Thyroid gland (tissue), 4 donors: ENCODE measurements around the gene FBXW10B.
"Not testable (repeated sequence)": the region's sequence is repeated elsewhere in the genome, so short reads cannot be mapped to it uniquely, and the experiment has no call there.

Experiments
- POLR2A ChIP-seq, 2 donors: fragments of 450-650 bp; IDR thresholded peaks; one replicate each; pipeline ENCODE4 v1.6.1; 2017; ENCODE audit warnings: antibody characterized with exemption in 2 of 2, mild to moderate bottlenecking in 2 of 2, moderate library complexity in 1 of 2
- TF ChIP-seq, protein P1 (sequence below), 6 experiments: fragments of 200-600 bp in 3 of 6; fragments of 450-650 bp in 3 of 6; sonication (generic) in 3 of 6; IDR thresholded peaks; one replicate each; pipeline ENCODE4 v1.5.1; 2016 to 2019; ENCODE audit warnings: antibody characterized with exemption in 6 of 6, mild to moderate bottlenecking in 2 of 6, inconsistent platforms in 1 of 6, moderate library complexity in 1 of 6

GRCh38 chr17:15629991-15630390 lies 10.5 kb upstream of the FBXW10B start:
- not testable (repeated sequence) for TF ChIP-seq POLR2A (IDR thresholded peaks at IDR 0.05)
- TF ChIP-seq, protein P1, sequence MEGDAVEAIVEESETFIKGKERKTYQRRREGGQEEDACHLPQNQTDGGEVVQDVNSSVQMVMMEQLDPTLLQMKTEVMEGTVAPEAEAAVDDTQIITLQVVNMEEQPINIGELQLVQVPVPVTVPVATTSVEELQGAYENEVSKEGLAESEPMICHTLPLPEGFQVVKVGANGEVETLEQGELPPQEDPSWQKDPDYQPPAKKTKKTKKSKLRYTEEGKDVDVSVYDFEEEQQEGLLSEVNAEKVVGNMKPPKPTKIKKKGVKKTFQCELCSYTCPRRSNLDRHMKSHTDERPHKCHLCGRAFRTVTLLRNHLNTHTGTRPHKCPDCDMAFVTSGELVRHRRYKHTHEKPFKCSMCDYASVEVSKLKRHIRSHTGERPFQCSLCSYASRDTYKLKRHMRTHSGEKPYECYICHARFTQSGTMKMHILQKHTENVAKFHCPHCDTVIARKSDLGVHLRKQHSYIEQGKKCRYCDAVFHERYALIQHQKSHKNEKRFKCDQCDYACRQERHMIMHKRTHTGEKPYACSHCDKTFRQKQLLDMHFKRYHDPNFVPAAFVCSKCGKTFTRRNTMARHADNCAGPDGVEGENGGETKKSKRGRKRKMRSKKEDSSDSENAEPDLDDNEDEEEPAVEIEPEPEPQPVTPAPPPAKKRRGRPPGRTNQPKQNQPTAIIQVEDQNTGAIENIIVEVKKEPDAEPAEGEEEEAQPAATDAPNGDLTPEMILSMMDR (IDR thresholded peaks at IDR 0.05), result not testable (repeated sequence)
